SK-N-SH (cell line): Measurements from ENCODE around the gene NCBP2L. TPM values are rescaled to one million over a fixed set of nuclear protein-coding genes. Genes with fewer than 3 reads are reported as not detected.
A peak's percentile ranks its signal among the peaks of the same experiment; 100 is the strongest.

Experiments used
- CTCF ChIA-PET: fragments of 300-600, 350-600 bp; formaldehyde crosslinking; extraction: SDS; loops from one replicate; lab custom pipeline; 2021; lab: Yijun Ruan, JAX
- POLR2A ChIA-PET: fragments of 350-600 bp; sonication (Branson Sonifier 250); formaldehyde crosslinking; extraction: SDS; loops from one replicate; lab custom pipeline; 2020; ENCODE audit warnings: antibody characterized with exemption, inconsistent platforms; lab: Yijun Ruan, JAX
- DNase-seq: peaks from one replicate; pipeline ENCODE4 v3.0.0; 2012
- H2AFZ ChIP-seq: fragments of 200-600 bp; sonication (generic); 2 replicates; pipeline ENCODE4 v1.8.1; 2016; ENCODE audit warnings: antibody characterized with exemption, mild to moderate bottlenecking, low read depth
- H3F3A ChIP-seq: fragments of 200-600 bp; sonication (generic); replicated peaks from 2 replicates; pipeline ENCODE3; 2016; ENCODE audit warnings: antibody characterized with exemption, mild to moderate bottlenecking; ENCODE audit not compliant: insufficient read depth
- H3K27ac ChIP-seq, 2 experiments: fragments of 200-500 bp in 1 of 2; fragments of 200-600 bp in 1 of 2; sonication (Bioruptor generic) in 1 of 2; sonication (generic), shearing (Covaris generic) in 1 of 2; 2 replicates each; pipeline versions ENCODE4 v1.5.1 to v1.6.1; 2014 to 2016; ENCODE audit warnings: low read depth in 2 of 2, inconsistent platforms in 1 of 2, low read length in 1 of 2, mild to moderate bottlenecking in 1 of 2, mixed read lengths in 1 of 2
- H3K27me3 ChIP-seq: fragments of 200-600 bp; sonication (generic), shearing (Covaris generic); 2 replicates; pipeline ENCODE4 v1.6.1; 2016; ENCODE audit warnings: mixed run types; ENCODE audit not compliant: insufficient read depth
- H3K36me3 ChIP-seq, 2 experiments: fragments of 200-500 bp in 1 of 2; fragments of 200-600 bp in 1 of 2; sonication (Bioruptor generic) in 1 of 2; sonication (generic) in 1 of 2; replicated peaks in 1 of 2; 2 replicates each; pipeline versions ENCODE3 to v1.5.1; 2014 to 2016; ENCODE audit warnings: low read length in 1 of 2, mild to moderate bottlenecking in 1 of 2; ENCODE audit not compliant: insufficient read depth in 2 of 2, control insufficient read depth in 1 of 2
- H3K4me1 ChIP-seq, 2 experiments: fragments of 200-500 bp in 1 of 2; fragments of 200-600 bp in 1 of 2; sonication (Bioruptor generic) in 1 of 2; sonication (generic), shearing (Covaris generic) in 1 of 2; 2 replicates each; pipeline versions ENCODE4 v1.5.1 to v1.6.1; 2014 to 2016; ENCODE audit warnings: low read depth in 1 of 2, low read length in 1 of 2, mixed run types in 1 of 2; ENCODE audit not compliant: insufficient read depth in 2 of 2, control insufficient read depth in 1 of 2
- H3K4me2 ChIP-seq: fragments of 200-600 bp; sonication (generic), shearing (Covaris generic); 2 replicates; pipeline ENCODE4 v1.6.1; 2017; ENCODE audit warnings: mixed run types
- H3K4me3 ChIP-seq, 2 experiments: fragments of 200-500 bp in 1 of 2; fragments of 200-600 bp in 1 of 2; sonication (Bioruptor generic) in 1 of 2; sonication (generic), shearing (Covaris generic) in 1 of 2; 2 replicates each; pipeline versions ENCODE4 v1.5.1 to v1.8.1; 2014 to 2016; ENCODE audit warnings: low read depth in 2 of 2, inconsistent platforms in 1 of 2, low read length in 1 of 2, mild to moderate bottlenecking in 1 of 2, mixed read lengths in 1 of 2, moderate library complexity in 1 of 2
- H3K79me2 ChIP-seq: fragments of 200-600 bp; sonication (generic); 2 replicates; pipeline ENCODE4 v1.8.1; 2017; ENCODE audit warnings: mild to moderate bottlenecking; ENCODE audit not compliant: insufficient read depth
- H3K9ac ChIP-seq: fragments of 200-600 bp; sonication (generic); 2 replicates; pipeline ENCODE4 v1.6.1; 2017; ENCODE audit warnings: mixed run types
- H3K9me2 ChIP-seq: fragments of 200-600 bp; sonication (generic); 2 replicates; pipeline ENCODE4 v1.6.1; 2017; ENCODE audit warnings: mixed run types
- H3K9me3 ChIP-seq: fragments of 200-600 bp; sonication (generic); 2 replicates; pipeline ENCODE4 v1.6.1; 2017; ENCODE audit warnings: mixed run types, mild to moderate bottlenecking, moderate library complexity
- H4K20me1 ChIP-seq: fragments of 200-600 bp; sonication (generic); 2 replicates; pipeline ENCODE4 v1.6.1; 2017; ENCODE audit warnings: mild to moderate bottlenecking, mixed run types; ENCODE audit not compliant: insufficient read depth
- CHD2 ChIP-seq: fragments of 150-350 bp; IDR thresholded peaks from 2 replicates; pipeline ENCODE4 v1.6.1; 2018; ENCODE audit warnings: low read length; ENCODE audit not compliant: partially characterized antibody
- EP300 ChIP-seq, 2 experiments: IDR thresholded peaks; 2 replicates each; pipeline versions ENCODE4 v1.4.0 to v1.6.1; 2012; ENCODE audit warnings: borderline replicate concordance in 1 of 2, low read depth in 1 of 2, low read length in 1 of 2
- FOSL2 ChIP-seq: IDR thresholded peaks from 2 replicates; pipeline ENCODE4 v1.4.0; 2012; ENCODE audit warnings: low read depth, mild to moderate bottlenecking, moderate library complexity, borderline replicate concordance
- FOXJ3 ChIP-seq: sonication (generic); formaldehyde crosslinking; IDR thresholded peaks from 2 replicates; pipeline ENCODE4 v1.5.1; 2020; ENCODE audit warnings: mild to moderate bottlenecking, missing genetic modification reagents
- GATA2 ChIP-seq: sonication (generic); formaldehyde crosslinking; IDR thresholded peaks from 2 replicates; pipeline ENCODE4 v1.5.0; 2020; ENCODE audit warnings: mild to moderate bottlenecking, missing genetic modification reagents
- JUND ChIP-seq: IDR thresholded peaks from 2 replicates; pipeline ENCODE4 v1.4.0; 2012
- MEF2A ChIP-seq: IDR thresholded peaks from 2 replicates; pipeline ENCODE4 v1.4.0; 2012; ENCODE audit warnings: low read depth, borderline replicate concordance
- NFIC ChIP-seq: IDR thresholded peaks from 2 replicates; pipeline ENCODE4 v1.4.0; 2012; ENCODE audit warnings: borderline replicate concordance
- POLR2AphosphoS5 ChIP-seq: IDR thresholded peaks from 2 replicates; pipeline ENCODE4 v1.6.1; 2012; ENCODE audit warnings: low read depth, low read length
- RXRA ChIP-seq: IDR thresholded peaks from 2 replicates; pipeline ENCODE4 v1.4.0; 2012; ENCODE audit warnings: low read depth, mild to moderate bottlenecking, borderline replicate concordance
- TAF1 ChIP-seq: IDR thresholded peaks from 2 replicates; pipeline ENCODE4 v1.6.1; 2012; ENCODE audit warnings: low read depth, mild to moderate bottlenecking, low read length, moderate library complexity, borderline replicate concordance
- TCF12 ChIP-seq: IDR thresholded peaks from 2 replicates; pipeline ENCODE4 v1.4.0; 2012
- YY1 ChIP-seq: IDR thresholded peaks from 2 replicates; pipeline ENCODE4 v1.4.0; 2012; ENCODE audit warnings: low read depth, mild to moderate bottlenecking
- WGBS: methylation state at CpG from one replicate; pipeline ENCODE4 v1.1.6; 2017; ENCODE audit warnings: low lambda C conversion rate; 5-methylcytosine and 5-hydroxymethylcytosine counted together
- polyA plus RNA-seq, 3 experiments: library from polyadenylated mRNA; depleted of rRNA; stranded (reverse); fragments of >200 nt; gene quantifications; 2 replicates each; pipeline ENCODE4 v1.2.3, GENCODE V29; 2012
- TF ChIP-seq, protein P1 (sequence below): fragments of 200-600 bp; sonication (generic); IDR thresholded peaks from 2 replicates; pipeline ENCODE4 v1.6.1; 2017; ENCODE audit warnings: antibody characterized with exemption, mild to moderate bottlenecking, moderate library complexity
- TF ChIP-seq, protein P2 (sequence below): IDR thresholded peaks from 2 replicates; pipeline ENCODE4; 2012
- TF ChIP-seq, protein P3 (sequence below): IDR thresholded peaks from 2 replicates; pipeline ENCODE4 v1.4.0; 2012; ENCODE audit warnings: low read depth, borderline replicate concordance
- TF ChIP-seq, protein P4 (sequence below): IDR thresholded peaks from 2 replicates; pipeline ENCODE4 v1.4.0; 2012; ENCODE audit warnings: low read depth, borderline replicate concordance
- TF ChIP-seq, protein P5 (sequence below): fragments of 150-350 bp; IDR thresholded peaks from 2 replicates; pipeline ENCODE4 v1.6.1; 2017; ENCODE audit warnings: antibody characterized with exemption, low read length, low read depth, borderline replicate concordance
- TF ChIP-seq, protein P6 (sequence below): IDR thresholded peaks from 2 replicates; pipeline ENCODE4 v1.4.0; 2012; ENCODE audit warnings: low read depth

The NCBP2L gene
- polyA plus RNA-seq, 1 of the 3 experiments (the other 2 are of a cell fraction) = not detected

DNA sequence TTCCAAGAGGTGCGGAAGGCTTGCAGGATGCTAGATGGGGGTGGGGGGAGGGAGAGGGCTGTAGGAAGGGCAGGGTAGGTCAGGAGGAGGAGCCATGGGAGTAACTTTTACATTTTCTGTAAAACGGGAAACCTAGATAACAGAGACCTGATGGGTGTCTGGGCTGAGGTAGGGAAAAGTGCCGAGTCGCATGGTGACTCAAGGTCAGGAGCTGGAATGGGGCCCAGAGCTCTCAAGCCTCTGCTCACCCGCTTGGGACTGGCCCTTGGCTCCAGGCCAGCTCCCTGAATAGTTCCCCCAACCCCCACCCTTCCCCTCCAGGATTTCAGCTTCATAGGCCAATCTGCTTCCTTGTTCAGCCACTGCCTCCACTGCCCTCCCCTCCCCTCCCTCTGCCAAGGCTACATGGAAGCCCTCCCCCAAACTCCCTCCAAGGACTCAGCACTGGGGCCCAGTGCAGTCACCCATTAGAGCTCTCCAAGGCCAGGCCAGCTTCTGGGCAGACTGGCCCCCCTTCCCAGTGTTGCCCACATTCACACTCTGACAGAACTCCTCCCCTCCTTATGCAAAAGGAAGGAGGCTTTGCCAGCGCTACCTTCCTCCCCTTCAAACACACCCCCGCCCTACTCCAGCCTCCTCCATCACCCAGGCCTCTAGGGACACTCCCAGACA is 45.6 kb upstream of the NCBP2L start:
- WGBS = 13% methylated on average over 7 of the region's 7 CpGs
- POLR2A ChIA-PET = interaction anchor here (0.6 kb wide), 1 partner anchor 34 kb away, joined by 3 read pairs; no protein-coding TSS in a partner anchor
- no peak overlapping the region for H2AFZ ChIP-seq

DNA sequence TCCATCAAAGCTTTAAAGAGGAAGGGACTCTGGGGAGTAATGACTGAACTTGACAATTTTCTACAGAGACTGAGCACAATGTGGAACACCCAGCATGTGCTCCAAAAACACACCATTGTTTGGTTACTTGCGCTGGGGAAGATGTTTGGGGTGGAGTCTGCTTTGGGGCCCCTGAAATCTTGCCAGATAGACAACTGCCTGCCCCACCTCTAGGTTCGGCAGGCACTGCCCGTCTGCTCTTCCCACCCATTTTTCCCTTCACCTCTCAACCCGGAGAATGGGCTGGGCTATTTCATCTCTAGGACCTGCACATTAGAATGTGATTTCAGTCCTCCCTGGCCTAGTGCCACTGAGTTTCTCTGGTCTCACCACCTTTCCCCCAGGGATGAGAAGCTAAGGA is 43.8 kb upstream of the NCBP2L start:
- H3F3A ChIP-seq = no peaks in the 10 kb centered on the region
- no peak for DNase-seq
- H3K4me2 ChIP-seq = no peak overlapping the region
- H3K79me2 ChIP-seq = no peaks in the 10 kb centered on the region
- WGBS = 58% methylated on average over 4 of the region's 4 CpGs
- H4K20me1 ChIP-seq = no peaks in the 10 kb centered on the region
- peaks cover 0 to 3% of the 10 kb centered on the region in 2 experiments; a peak in 1 of 4 replicates for H3K4me1 ChIP-seq
- H3K9ac ChIP-seq = no peak overlapping the region
- H3K36me3 ChIP-seq = no peaks in the 10 kb centered on the region
- ChIA-PET CTCF (interaction anchor here (0.5 to 2.8 kb wide), 3 partner anchors 11 to 41 kb away, joined by 3 to 8 read pairs (median 3); no protein-coding TSS in a partner anchor), POLR2A (no interaction called here)
- H3K27me3 ChIP-seq = peaks cover 19% of the 10 kb centered on the region; the same call in 1 of the 2 replicates
- H3K27ac ChIP-seq = no peak overlapping the region
- H2AFZ ChIP-seq = no peak overlapping the region
- no peak overlapping the region for H3K4me3 ChIP-seq
- no peaks in the 10 kb centered on the region for H3K9me2 ChIP-seq
- H3K9me3 ChIP-seq = no peaks in the 10 kb centered on the region
- no peak for TF ChIP-seq EP300 (IDR thresholded peaks at IDR 0.05; ENCODE audit: borderline replicate concordance in 1 of 2, low read depth in 1 of 2, low read length in 1 of 2)
- no peak for TF ChIP-seq FOXJ3 (CRISPR knock-in tag)
- no peak for TF ChIP-seq YY1
- TF ChIP-seq POLR2AphosphoS5 = no peak
- TF ChIP-seq, protein P1, sequence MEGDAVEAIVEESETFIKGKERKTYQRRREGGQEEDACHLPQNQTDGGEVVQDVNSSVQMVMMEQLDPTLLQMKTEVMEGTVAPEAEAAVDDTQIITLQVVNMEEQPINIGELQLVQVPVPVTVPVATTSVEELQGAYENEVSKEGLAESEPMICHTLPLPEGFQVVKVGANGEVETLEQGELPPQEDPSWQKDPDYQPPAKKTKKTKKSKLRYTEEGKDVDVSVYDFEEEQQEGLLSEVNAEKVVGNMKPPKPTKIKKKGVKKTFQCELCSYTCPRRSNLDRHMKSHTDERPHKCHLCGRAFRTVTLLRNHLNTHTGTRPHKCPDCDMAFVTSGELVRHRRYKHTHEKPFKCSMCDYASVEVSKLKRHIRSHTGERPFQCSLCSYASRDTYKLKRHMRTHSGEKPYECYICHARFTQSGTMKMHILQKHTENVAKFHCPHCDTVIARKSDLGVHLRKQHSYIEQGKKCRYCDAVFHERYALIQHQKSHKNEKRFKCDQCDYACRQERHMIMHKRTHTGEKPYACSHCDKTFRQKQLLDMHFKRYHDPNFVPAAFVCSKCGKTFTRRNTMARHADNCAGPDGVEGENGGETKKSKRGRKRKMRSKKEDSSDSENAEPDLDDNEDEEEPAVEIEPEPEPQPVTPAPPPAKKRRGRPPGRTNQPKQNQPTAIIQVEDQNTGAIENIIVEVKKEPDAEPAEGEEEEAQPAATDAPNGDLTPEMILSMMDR = no peak
- no peak for TF ChIP-seq CHD2
- no peak for TF ChIP-seq TCF12
- TF ChIP-seq, protein P2, sequence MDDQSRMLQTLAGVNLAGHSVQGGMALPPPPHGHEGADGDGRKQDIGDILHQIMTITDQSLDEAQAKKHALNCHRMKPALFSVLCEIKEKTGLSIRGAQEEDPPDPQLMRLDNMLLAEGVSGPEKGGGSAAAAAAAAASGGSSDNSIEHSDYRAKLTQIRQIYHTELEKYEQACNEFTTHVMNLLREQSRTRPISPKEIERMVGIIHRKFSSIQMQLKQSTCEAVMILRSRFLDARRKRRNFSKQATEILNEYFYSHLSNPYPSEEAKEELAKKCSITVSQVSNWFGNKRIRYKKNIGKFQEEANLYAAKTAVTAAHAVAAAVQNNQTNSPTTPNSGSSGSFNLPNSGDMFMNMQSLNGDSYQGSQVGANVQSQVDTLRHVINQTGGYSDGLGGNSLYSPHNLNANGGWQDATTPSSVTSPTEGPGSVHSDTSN = no peak
- TF ChIP-seq, protein P3, sequence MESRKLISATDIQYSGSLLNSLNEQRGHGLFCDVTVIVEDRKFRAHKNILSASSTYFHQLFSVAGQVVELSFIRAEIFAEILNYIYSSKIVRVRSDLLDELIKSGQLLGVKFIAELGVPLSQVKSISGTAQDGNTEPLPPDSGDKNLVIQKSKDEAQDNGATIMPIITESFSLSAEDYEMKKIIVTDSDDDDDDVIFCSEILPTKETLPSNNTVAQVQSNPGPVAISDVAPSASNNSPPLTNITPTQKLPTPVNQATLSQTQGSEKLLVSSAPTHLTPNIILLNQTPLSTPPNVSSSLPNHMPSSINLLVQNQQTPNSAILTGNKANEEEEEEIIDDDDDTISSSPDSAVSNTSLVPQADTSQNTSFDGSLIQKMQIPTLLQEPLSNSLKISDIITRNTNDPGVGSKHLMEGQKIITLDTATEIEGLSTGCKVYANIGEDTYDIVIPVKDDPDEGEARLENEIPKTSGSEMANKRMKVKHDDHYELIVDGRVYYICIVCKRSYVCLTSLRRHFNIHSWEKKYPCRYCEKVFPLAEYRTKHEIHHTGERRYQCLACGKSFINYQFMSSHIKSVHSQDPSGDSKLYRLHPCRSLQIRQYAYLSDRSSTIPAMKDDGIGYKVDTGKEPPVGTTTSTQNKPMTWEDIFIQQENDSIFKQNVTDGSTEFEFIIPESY = no peak
- no peak for TF ChIP-seq MEF2A
- no peak for TF ChIP-seq TAF1
- TF ChIP-seq, protein P4, sequence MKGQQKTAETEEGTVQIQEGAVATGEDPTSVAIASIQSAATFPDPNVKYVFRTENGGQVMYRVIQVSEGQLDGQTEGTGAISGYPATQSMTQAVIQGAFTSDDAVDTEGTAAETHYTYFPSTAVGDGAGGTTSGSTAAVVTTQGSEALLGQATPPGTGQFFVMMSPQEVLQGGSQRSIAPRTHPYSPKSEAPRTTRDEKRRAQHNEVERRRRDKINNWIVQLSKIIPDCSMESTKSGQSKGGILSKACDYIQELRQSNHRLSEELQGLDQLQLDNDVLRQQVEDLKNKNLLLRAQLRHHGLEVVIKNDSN = no peak
- no peak for TF ChIP-seq GATA2
- no peak for TF ChIP-seq FOSL2
- TF ChIP-seq, protein P5, sequence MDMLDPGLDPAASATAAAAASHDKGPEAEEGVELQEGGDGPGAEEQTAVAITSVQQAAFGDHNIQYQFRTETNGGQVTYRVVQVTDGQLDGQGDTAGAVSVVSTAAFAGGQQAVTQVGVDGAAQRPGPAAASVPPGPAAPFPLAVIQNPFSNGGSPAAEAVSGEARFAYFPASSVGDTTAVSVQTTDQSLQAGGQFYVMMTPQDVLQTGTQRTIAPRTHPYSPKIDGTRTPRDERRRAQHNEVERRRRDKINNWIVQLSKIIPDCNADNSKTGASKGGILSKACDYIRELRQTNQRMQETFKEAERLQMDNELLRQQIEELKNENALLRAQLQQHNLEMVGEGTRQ = no peak
- no peak for TF ChIP-seq RXRA

More for the DNA sequence above, 45.6 kb upstream of the NCBP2L start:
- peak; percentile 44 for DNase-seq
- no peaks in the 10 kb centered on the region for H3K9me2 ChIP-seq
- H3K4me3 ChIP-seq = no peak overlapping the region
- no peaks in the 10 kb centered on the region for H3F3A ChIP-seq
- no peaks in the 10 kb centered on the region for H3K9me3 ChIP-seq
- CTCF ChIA-PET = interaction anchor here (0.6 to 2.8 kb wide), 4 partner anchors 9 to 45 kb away, joined by 3 to 8 read pairs (median 4); partner anchors contain the start of gene NCBP2L
- no peaks in the 10 kb centered on the region for H3K36me3 ChIP-seq
- peaks cover 0 to 3% of the 10 kb centered on the region in 2 experiments; a peak in 1 of 4 replicates for H3K4me1 ChIP-seq
- H3K79me2 ChIP-seq = no peaks in the 10 kb centered on the region
- TF ChIP-seq MEF2A (no peak), FOSL2 (0 out of 2 replicates have a peak, but pooled peaks have one; percentile 18), NFIC (peak; percentile 93), RXRA (peak; percentile 52; the same call in 1 of the 2 replicates), JUND (peak; percentile 26; the same call in 1 of the 2 replicates)
- TF ChIP-seq, protein P6, sequence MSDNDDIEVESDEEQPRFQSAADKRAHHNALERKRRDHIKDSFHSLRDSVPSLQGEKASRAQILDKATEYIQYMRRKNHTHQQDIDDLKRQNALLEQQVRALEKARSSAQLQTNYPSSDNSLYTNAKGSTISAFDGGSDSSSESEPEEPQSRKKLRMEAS = no peak
- TF ChIP-seq, all 33 proteins: peak for 4
- H3K27me3 ChIP-seq = peaks cover 9% of the 10 kb centered on the region; the same call in 1 of the 2 replicates
- H3K27ac ChIP-seq = no peak overlapping the region
- peak overlapping the region; percentile 11; the same call in 1 of the 2 replicates for H3K4me2 ChIP-seq
- no peaks in the 10 kb centered on the region for H4K20me1 ChIP-seq
- no peak overlapping the region for H3K9ac ChIP-seq
